GM23338 (cell line): ENCODE measurements around the gene DENND4A. TPM values are rescaled to one million over a fixed set of nuclear protein-coding genes. Genes with fewer than 3 reads are reported as not detected.

Experiments
- ATAC-seq: fragments of 200-7000 bp; cut with Tn5 transposase; 3 replicates; pipeline ENCODE4 v1.9.1; 2020
- DNase-seq: peaks from one replicate; pipeline ENCODE4 v3.0.0-alpha.2; 2015; ENCODE audit warnings: low spot score
- H2AFZ ChIP-seq: fragments of 200-600 bp; sonication (generic); 2 replicates; pipeline ENCODE4 v1.8.0; 2016; ENCODE audit warnings: antibody characterized with exemption, mild to moderate bottlenecking, moderate library complexity
- H3F3A ChIP-seq: fragments of 200-600 bp; sonication (generic); replicated peaks from 2 replicates; pipeline ENCODE4 v1.8.0; 2017; ENCODE audit warnings: antibody characterized with exemption, mixed run types, low read depth
- H3K27ac ChIP-seq: fragments of 200-600 bp; sonication (generic); 2 replicates; pipeline ENCODE4 v1.6.1; 2016; ENCODE audit warnings: low read depth
- H3K27me3 ChIP-seq: fragments of 200-600 bp; sonication (generic); 2 replicates; pipeline ENCODE4 v1.8.0; 2016; ENCODE audit warnings: mild to moderate bottlenecking, mixed run types, moderate library complexity; ENCODE audit not compliant: insufficient read depth
- H3K36me3 ChIP-seq: fragments of 200-600 bp; sonication (generic); 2 replicates; pipeline ENCODE4 v1.8.0; 2016; ENCODE audit warnings: mild to moderate bottlenecking; ENCODE audit not compliant: insufficient read depth
- H3K4me1 ChIP-seq: fragments of 200-600 bp; sonication (generic); 2 replicates; pipeline ENCODE4 v1.8.0; 2016; ENCODE audit warnings: mild to moderate bottlenecking, moderate library complexity; ENCODE audit not compliant: insufficient read depth
- H3K4me2 ChIP-seq: fragments of 200-600 bp; sonication (generic); 2 replicates; pipeline ENCODE4 v1.7.1; 2017; ENCODE audit warnings: mixed run types
- H3K4me3 ChIP-seq: fragments of 200-600 bp; sonication (generic); 2 replicates; pipeline ENCODE4 v1.6.1; 2016; ENCODE audit warnings: mixed run types
- H3K79me2 ChIP-seq: fragments of 200-600 bp; sonication (generic); replicated peaks from 2 replicates; pipeline ENCODE4 v1.8.0; 2017; ENCODE audit warnings: mild to moderate bottlenecking; ENCODE audit not compliant: insufficient read depth
- H3K9me2 ChIP-seq: fragments of 200-600 bp; sonication (generic); 2 replicates; pipeline ENCODE4 v1.8.0; 2017; ENCODE audit not compliant: insufficient read depth
- H4K20me1 ChIP-seq: fragments of 200-600 bp; sonication (generic); replicated peaks from 2 replicates; pipeline ENCODE4 v1.8.0; 2017; ENCODE audit warnings: mild to moderate bottlenecking; ENCODE audit not compliant: insufficient read depth
- H3K27ac Mint-ChIP-seq: 2 replicates; pipeline ENCODE4 v1.8.0; 2020; ENCODE audit warnings: inconsistent platforms, mild to moderate bottlenecking, moderate library complexity, mixed read lengths
- H3K27me3 Mint-ChIP-seq: 3 replicates; pipeline ENCODE4 v1.8.0; 2022; ENCODE audit warnings: low read depth, mild to moderate bottlenecking, moderate library complexity, mixed read lengths, inconsistent platforms; ENCODE audit not compliant: insufficient read depth, poor library complexity
- H3K36me3 Mint-ChIP-seq: 3 replicates; pipeline ENCODE4 v1.8.0; 2021; ENCODE audit warnings: low read depth, mild to moderate bottlenecking, inconsistent platforms, moderate library complexity, mixed read lengths
- H3K4me1 Mint-ChIP-seq: 3 replicates; pipeline ENCODE4 v1.8.0; 2020; ENCODE audit warnings: mild to moderate bottlenecking, inconsistent platforms, mixed read lengths
- H3K4me3 Mint-ChIP-seq: 3 replicates; pipeline ENCODE4 v1.8.0; 2021; ENCODE audit warnings: moderate library complexity, mild to moderate bottlenecking, inconsistent platforms, mixed read lengths
- H3K9me3 Mint-ChIP-seq: 3 replicates; pipeline ENCODE4 v1.8.0; 2020; ENCODE audit warnings: moderate library complexity, mild to moderate bottlenecking, inconsistent platforms, mixed read lengths
- CREB1 ChIP-seq: fragments of 250-450 bp; sonication (Bioruptor Pico); IDR thresholded peaks from 2 replicates; pipeline ENCODE4 v1.5.0; 2020; ENCODE audit warnings: low read depth, mild to moderate bottlenecking, moderate library complexity
- EZH2phosphoT487 ChIP-seq: fragments of 200-600 bp; sonication (generic); IDR thresholded peaks from one replicate; pipeline ENCODE4 v1.8.1; 2018; ENCODE audit warnings: antibody characterized with exemption; ENCODE audit not compliant: unreplicated experiment
- JUNB ChIP-seq: IDR thresholded peaks from one replicate; pipeline ENCODE4 v1.6.1; 2016; ENCODE audit warnings: antibody characterized with exemption; ENCODE audit not compliant: unreplicated experiment
- POLR2AphosphoS5 ChIP-seq: IDR thresholded peaks from 2 replicates; pipeline ENCODE4 v1.6.1; 2016; ENCODE audit warnings: antibody characterized with exemption, low read depth
- ZNF114 ChIP-seq: fragments of 250-450 bp; sonication (Bioruptor Pico); IDR thresholded peaks from 2 replicates; pipeline ENCODE4 v1.5.0; 2020; ENCODE audit warnings: mild to moderate bottlenecking, moderate library complexity
- polyA plus RNA-seq: library from polyadenylated mRNA; unstranded; fragments of >200 nt; fragmentation: Nextera tagmentation; extraction: Ambion mirVana; gene quantifications from 2 replicates; pipeline ENCODE4 v1.2.1, GENCODE V29; 2016
- total RNA-seq: library from RNA; depleted of rRNA; stranded (reverse); fragments of >200 nt; shearing (Covaris generic); gene quantifications from 2 replicates; pipeline ENCODE4 v1.2.3, GENCODE V29; 2014
- TF ChIP-seq, protein P1 (sequence below): fragments of 250-450 bp; sonication (Bioruptor Pico); IDR thresholded peaks from 2 replicates; pipeline ENCODE4 v1.5.0; 2020; ENCODE audit warnings: mild to moderate bottlenecking, moderate library complexity
- TF ChIP-seq, protein P2 (sequence below): IDR thresholded peaks from 2 replicates; pipeline ENCODE4 v1.6.1; 2016; ENCODE audit warnings: antibody characterized with exemption

Gene DENND4A
- total and polyA plus RNA-seq, 2 experiments from 2014 or later = 3.4 to 9.0 TPM

DNA sequence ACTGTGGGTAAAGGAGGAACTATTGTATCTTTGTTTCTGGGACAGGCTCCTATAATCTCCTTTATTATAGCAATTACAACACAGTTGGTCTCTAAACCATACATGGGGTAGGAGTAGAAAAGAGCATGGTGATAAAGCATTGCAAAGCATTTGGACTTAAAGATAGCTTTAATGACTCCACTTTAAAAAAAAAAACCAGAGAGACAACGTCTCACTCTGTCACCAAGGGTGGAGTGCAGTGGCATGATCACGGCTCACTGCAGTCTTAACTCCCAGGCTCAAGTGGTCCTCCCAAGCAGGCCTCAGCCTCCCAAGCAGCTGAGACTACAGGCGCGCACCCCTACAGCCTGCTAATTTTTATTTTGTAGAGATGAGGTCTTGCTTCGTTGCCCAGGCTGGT, 68.2 kb downstream of the DENND4A start (continued):
- TF ChIP-seq, protein P1, sequence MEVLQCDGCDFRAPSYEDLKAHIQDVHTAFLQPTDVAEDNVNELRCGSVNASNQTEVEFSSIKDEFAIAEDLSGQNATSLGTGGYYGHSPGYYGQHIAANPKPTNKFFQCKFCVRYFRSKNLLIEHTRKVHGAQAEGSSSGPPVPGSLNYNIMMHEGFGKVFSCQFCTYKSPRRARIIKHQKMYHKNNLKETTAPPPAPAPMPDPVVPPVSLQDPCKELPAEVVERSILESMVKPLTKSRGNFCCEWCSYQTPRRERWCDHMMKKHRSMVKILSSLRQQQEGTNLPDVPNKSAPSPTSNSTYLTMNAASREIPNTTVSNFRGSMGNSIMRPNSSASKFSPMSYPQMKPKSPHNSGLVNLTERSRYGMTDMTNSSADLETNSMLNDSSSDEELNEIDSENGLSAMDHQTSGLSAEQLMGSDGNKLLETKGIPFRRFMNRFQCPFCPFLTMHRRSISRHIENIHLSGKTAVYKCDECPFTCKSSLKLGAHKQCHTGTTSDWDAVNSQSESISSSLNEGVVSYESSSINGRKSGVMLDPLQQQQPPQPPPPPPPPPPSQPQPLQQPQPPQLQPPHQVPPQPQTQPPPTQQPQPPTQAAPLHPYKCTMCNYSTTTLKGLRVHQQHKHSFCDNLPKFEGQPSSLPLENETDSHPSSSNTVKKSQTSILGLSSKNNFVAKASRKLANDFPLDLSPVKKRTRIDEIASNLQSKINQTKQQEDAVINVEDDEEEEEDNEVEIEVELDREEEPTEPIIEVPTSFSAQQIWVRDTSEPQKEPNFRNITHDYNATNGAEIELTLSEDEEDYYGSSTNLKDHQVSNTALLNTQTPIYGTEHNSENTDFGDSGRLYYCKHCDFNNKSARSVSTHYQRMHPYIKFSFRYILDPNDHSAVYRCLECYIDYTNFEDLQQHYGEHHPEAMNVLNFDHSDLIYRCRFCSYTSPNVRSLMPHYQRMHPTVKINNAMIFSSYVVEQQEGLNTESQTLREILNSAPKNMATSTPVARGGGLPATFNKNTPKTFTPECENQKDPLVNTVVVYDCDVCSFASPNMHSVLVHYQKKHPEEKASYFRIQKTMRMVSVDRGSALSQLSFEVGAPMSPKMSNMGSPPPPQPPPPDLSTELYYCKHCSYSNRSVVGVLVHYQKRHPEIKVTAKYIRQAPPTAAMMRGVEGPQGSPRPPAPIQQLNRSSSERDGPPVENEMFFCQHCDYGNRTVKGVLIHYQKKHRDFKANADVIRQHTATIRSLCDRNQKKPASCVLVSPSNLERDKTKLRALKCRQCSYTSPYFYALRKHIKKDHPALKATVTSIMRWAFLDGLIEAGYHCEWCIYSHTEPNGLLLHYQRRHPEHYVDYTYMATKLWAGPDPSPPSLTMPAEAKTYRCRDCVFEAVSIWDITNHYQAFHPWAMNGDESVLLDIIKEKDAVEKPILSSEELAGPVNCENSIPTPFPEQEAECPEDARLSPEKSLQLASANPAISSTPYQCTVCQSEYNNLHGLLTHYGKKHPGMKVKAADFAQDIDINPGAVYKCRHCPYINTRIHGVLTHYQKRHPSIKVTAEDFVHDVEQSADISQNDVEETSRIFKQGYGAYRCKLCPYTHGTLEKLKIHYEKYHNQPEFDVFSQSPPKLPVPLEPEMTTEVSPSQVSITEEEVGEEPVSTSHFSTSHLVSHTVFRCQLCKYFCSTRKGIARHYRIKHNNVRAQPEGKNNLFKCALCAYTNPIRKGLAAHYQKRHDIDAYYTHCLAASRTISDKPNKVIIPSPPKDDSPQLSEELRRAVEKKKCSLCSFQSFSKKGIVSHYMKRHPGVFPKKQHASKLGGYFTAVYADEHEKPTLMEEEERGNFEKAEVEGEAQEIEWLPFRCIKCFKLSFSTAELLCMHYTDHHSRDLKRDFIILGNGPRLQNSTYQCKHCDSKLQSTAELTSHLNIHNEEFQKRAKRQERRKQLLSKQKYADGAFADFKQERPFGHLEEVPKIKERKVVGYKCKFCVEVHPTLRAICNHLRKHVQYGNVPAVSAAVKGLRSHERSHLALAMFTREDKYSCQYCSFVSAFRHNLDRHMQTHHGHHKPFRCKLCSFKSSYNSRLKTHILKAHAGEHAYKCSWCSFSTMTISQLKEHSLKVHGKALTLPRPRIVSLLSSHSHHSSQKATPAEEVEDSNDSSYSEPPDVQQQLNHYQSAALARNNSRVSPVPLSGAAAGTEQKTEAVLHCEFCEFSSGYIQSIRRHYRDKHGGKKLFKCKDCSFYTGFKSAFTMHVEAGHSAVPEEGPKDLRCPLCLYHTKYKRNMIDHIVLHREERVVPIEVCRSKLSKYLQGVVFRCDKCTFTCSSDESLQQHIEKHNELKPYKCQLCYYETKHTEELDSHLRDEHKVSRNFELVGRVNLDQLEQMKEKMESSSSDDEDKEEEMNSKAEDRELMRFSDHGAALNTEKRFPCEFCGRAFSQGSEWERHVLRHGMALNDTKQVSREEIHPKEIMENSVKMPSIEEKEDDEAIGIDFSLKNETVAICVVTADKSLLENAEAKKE (CRISPR knock-in tag) = no peak
- TF ChIP-seq, protein P2, sequence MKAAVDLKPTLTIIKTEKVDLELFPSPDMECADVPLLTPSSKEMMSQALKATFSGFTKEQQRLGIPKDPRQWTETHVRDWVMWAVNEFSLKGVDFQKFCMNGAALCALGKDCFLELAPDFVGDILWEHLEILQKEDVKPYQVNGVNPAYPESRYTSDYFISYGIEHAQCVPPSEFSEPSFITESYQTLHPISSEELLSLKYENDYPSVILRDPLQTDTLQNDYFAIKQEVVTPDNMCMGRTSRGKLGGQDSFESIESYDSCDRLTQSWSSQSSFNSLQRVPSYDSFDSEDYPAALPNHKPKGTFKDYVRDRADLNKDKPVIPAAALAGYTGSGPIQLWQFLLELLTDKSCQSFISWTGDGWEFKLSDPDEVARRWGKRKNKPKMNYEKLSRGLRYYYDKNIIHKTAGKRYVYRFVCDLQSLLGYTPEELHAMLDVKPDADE = no peak
- TF ChIP-seq POLR2AphosphoS5 (no peak), CREB1 (CRISPR knock-in tag) (no peak), ZNF114 (CRISPR knock-in tag) (no peak)

DNA sequence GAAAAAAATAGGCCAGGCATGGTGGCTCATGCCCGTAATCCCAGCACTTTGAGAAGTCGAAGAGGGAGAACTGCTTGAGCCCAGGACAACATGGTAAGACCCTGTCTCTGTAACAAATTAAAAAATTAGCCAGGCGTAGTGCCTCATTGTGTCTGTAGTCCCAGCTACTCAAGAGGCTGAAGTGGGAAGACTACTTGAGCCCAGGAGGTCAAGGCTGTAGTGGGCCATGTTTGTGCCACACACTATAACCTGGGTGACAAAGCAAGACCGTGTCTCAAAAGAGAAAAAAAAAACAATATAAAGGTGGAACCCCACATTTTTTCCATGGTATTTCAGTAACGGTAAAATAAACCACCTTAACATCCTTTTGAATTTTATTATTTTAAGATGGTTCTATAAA, 69.9 kb downstream of the DENND4A start:
- DNase-seq (no peak), ATAC-seq (no peak)
- Histone ChIP-seq H3K27ac (no peak overlapping the region), H3K36me3 (no peaks in the 10 kb centered on the region), H3F3A (no peaks in the 10 kb centered on the region), H2AFZ (no peak overlapping the region), H3K4me1 (no peaks in the 10 kb centered on the region), H3K79me2 (no peaks in the 10 kb centered on the region), H3K9me2 (no peaks in the 10 kb centered on the region), H4K20me1 (no peaks in the 10 kb centered on the region), H3K4me3 (no peak overlapping the region), H3K27me3 (no peaks in the 10 kb centered on the region), H3K4me2 (no peak overlapping the region)
- TF ChIP-seq JUNB (no peak), EZH2phosphoT487 (no peak), ZNF114 (CRISPR knock-in tag) (no peak)
- H3K4me3 Mint-ChIP-seq = no peak overlapping the region
- H3K4me1 Mint-ChIP-seq = no peaks in the 10 kb centered on the region
- no peaks in the 10 kb centered on the region for H3K9me3 Mint-ChIP-seq
- H3K27me3 Mint-ChIP-seq = peaks cover 1% of the 10 kb centered on the region
- no peaks in the 10 kb centered on the region for H3K36me3 Mint-ChIP-seq
- H3K27ac Mint-ChIP-seq = no peak overlapping the region
